CD4-positive, alpha-beta T cell treated with Interleukin-4 for 1 hour (primary cell): ENCODE data around the gene ZNF235.
"Not testable (repeated sequence)": the region's sequence is repeated elsewhere in the genome, so short reads cannot be mapped to it uniquely, and the experiment has no call there.

Experiments used
- DNase-seq, 2 donors: peaks; one replicate each; pipeline ENCODE4 v3.0.0-alpha.2; 2020 to 2022

Gene ZNF235

DNA sequence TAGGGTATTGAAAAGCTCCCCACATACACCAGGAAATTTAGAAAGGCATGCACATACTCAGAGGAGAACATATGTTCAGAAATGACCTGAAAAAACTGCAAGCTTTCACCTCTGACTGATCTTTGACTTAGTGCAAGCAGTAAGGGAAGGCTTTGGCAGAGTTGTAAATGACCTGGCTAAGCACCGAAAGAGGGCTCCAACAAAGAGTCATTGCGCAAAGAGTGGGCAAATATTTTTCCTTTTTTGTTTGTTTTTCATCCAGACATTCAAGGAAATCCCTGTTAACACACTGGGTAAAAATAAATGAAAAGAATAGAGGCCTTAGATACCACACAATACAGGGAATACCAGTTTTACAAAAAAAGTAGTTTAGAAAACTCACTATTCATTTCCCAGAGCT is 50.3 kb downstream of the ZNF235 start:
- no peak for DNase-seq

DNA sequence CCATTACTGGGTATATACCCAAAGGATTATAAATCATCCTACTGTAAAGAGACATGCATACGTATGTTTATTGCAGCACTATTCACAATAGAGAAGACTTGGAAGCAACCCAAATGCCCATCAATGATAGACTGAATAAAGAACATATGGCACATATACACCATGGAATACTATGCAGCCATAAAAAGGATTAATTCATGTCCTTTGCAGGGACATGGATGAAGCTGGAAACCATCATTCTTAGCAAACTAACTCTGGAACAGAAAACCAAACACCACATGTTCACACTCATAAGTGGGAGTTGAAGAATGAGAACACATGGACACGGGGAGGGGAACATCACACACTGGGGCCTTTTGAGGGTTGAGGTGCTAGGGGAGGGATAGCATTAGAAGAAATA is 51.4 kb downstream of the ZNF235 start:
- not testable (repeated sequence) for DNase-seq

DNA sequence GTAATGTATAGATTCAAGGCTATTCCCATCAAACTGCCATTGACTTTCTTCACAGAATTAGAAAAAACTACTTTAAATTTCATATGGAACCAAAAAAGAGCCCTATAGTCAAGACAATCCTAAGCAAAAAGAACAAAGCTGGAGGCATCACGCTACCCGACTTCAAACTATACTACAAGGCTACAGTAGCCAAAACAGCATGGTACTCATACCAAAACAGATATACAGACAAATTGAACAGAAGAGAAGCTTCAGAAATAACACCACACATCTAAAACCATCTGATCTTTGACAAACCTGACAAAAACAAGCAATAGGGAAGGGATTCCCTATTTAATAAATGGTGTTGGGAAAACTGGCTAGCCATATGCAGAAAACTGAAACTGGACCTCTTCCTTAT is 52.5 kb downstream of the ZNF235 start:
- DNase-seq, result not testable (repeated sequence)

DNA sequence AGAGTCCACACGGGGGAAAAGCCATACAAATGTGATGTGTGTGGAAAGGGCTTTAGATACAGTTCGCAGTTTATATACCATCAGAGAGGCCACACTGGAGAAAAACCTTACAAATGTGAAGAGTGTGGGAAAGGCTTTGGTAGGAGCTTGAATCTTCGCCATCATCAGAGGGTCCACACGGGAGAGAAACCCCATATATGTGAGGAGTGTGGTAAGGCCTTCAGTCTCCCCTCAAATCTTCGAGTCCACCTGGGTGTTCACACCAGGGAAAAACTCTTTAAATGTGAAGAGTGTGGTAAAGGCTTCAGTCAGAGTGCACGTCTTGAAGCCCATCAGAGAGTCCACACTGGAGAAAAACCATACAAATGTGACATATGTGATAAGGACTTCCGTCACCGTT is 68.4 kb downstream of the ZNF235 start:
- no peak for DNase-seq
